HG02970 (cell line): ENCODE results near the gene CYP2A13.
"Not testable (repeated sequence)": the region's sequence is repeated elsewhere in the genome, so short reads cannot be mapped to it uniquely, and the experiment has no call there.

Source experiments
- ATAC-seq: cut with Tn5 transposase; IDR thresholded peaks from one replicate; pipeline ENCODE4 v1.9.1; 2021; ENCODE audit warnings: mild to moderate bottlenecking, moderate library complexity, moderate number of reproducible peaks; ENCODE audit not compliant: unreplicated experiment, low FRiP score

CYP2A13 gene

GRCh38 chr19:41088151-41088550, at the start of gene CYP2A13:
Gene CYP2A13, plus strand, starts transcription at chr19:41088451. Its CDS starts 21 bp downstream, at chr19:41088472.
- no peak for ATAC-seq

- no peak for ATAC-seq
Measured at GRCh38 chr19:41039806-41040205, 48.4 kb upstream of the CYP2A13 start.

GRCh38 chr19:41045095-41045494, 43.2 kb upstream of the CYP2A13 start:
- ATAC-seq: not testable (repeated sequence)

- ATAC-seq: no peak
Measured at GRCh38 chr19:41050426-41050825, 37.8 kb upstream of the CYP2A13 start.

GRCh38 chr19:41052162-41052561, 36.1 kb upstream of the CYP2A13 start:
- ATAC-seq: not testable (repeated sequence)

- not testable (repeated sequence) for ATAC-seq
Measured at GRCh38 chr19:41053331-41053730, 34.9 kb upstream of the CYP2A13 start.

GRCh38 chr19:41064974-41065569, 23.2 kb upstream of the CYP2A13 start:
- ATAC-seq: no peak

GRCh38 chr19:41076286-41076685, 12.0 kb upstream of the CYP2A13 start:
- no peak for ATAC-seq

GRCh38 chr19:41083516-41083915, 4.7 kb upstream of the CYP2A13 start:
- no peak for ATAC-seq

GRCh38 chr19:41085748-41086415, 2.4 kb upstream of the CYP2A13 start:
- ATAC-seq: no peak

GRCh38 chr19:41089959-41090358, 1.7 kb downstream of the CYP2A13 start:
- ATAC-seq: no peak

GRCh38 chr19:41095703-41096102, 7.5 kb downstream of the CYP2A13 start:
- ATAC-seq: no peak

- no peak for ATAC-seq
Measured at GRCh38 chr19:41096353-41096752, 8.1 kb downstream of the CYP2A13 start.

- no peak for ATAC-seq
Measured at GRCh38 chr19:41097302-41097701, 9.1 kb downstream of the CYP2A13 start.

- ATAC-seq: no peak
Measured at GRCh38 chr19:41098762-41099161, 10.5 kb downstream of the CYP2A13 start.

GRCh38 chr19:41102210-41102609, 14.0 kb downstream of the CYP2A13 start:
- not testable (repeated sequence) for ATAC-seq

- no peak for ATAC-seq
Measured at GRCh38 chr19:41106177-41106576, 17.9 kb downstream of the CYP2A13 start.

GRCh38 chr19:41111296-41111695, 23.0 kb downstream of the CYP2A13 start:
- no peak for ATAC-seq

- no peak for ATAC-seq
Measured at GRCh38 chr19:41111750-41112295, 23.6 kb downstream of the CYP2A13 start.

GRCh38 chr19:41112728-41113290, 24.6 kb downstream of the CYP2A13 start:
- ATAC-seq: no peak

- no peak for ATAC-seq
Measured at GRCh38 chr19:41114132-41114531, 25.9 kb downstream of the CYP2A13 start, which contains the start of gene CYP2F1. Gene CYP2F1, plus strand, starts transcription at chr19:41114432. Its CDS starts 1,757 bp downstream, at chr19:41116189.
